GM12874 (cell line): ENCODE measurements around the gene TCP11L2.

Experiments used
- CTCF ChIP-seq: IDR thresholded peaks from 2 replicates; pipeline ENCODE4 v1.5.1; 2011; ENCODE audit warnings: low read depth, mild to moderate bottlenecking, control low read depth, low read length, moderate library complexity; ENCODE audit not compliant: insufficient read depth

TCP11L2 gene

GRCh38 chr12:106353175-106353574 is 50.6 kb downstream of the TCP11L2 start:
- no peak for TF ChIP-seq CTCF

DNA sequence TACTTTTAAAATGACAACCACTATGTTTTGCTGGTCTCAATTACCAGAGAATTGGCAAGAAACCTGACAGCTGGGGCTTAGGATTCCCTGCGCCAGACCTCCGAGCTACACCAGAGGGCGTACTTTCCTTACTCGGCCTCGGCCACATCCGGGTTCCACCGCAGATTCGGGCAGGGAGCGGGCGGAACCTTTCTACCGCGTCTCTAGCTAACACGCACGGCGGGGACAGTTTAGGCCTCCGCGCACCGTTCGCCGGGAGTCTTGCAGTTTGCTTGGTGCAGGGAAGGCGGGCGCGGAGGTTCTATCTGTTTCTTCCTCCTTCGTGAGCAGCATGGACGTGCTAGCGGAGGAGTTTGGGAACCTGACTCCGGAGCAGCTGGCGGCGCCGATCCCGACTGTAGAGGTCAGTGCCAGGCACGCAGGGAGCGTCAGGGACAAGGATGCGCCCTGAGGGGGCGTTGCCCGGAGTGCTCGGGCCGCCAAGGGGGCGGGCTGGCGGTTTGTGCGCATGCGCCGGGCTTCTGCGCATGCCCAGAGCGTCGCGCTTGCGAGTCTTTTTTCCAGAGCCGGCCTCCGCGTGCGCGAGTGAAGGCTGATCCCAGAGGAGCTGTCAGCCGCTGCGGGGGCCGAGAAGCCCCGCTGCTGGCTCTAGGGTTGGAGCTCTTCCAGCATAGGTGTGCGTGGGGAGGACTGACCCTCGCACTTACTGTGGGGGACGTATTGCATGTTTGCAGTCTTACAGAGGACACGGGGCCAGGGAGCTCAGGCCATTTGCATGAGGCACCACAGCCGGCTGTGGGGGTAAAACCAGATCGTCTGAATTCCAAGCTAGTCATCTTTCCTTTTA is 55.2 kb downstream of the TCP11L2 start, which contains the start of gene POLR3B:
Gene POLR3B (plus strand): TSS at position 200 of the 847 bp plus-strand sequence. CDS start 132 bp downstream, at position 332.
- peak; percentile 83 for TF ChIP-seq CTCF

- no peak for TF ChIP-seq CTCF
These were observed 56.1 kb downstream of the TCP11L2 start for GRCh38 chr12:106358396-106359241.

DNA sequence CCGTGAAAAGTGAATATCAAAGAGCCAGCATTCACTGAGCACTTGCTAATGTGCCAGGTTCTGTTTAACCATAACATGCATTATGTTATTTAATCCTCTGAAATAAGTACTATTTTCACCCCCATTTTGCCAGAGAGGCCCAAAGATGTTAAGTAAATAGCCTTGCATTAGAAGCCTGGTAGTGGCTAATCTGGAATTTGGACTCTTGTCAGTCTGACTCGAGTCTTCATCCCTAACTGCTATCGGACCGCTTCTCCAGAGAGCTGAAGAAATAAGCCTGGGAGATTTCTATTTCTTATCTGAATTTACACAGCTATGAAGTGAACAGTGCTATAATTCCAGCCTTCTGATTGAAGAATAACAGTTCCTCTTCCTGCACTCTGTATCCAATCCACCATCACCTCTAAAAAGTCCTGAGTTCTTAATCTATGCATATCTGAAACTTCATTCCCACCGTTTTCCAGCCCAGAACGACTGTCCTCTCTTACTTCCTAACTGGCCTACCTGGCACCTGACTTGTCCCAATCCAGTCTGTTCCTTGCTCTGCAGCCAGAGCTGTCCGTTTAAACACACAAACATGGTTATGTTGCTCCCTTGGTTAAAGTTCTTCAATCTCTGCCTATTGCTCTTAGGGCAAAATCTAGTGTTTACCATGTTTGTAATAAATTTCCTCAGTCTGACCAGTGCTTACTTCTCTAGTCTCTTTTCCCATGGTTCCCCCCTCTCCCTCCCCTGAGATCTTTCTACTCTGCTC is 57.3 kb downstream of the TCP11L2 start:
- no peak for TF ChIP-seq CTCF

DNA sequence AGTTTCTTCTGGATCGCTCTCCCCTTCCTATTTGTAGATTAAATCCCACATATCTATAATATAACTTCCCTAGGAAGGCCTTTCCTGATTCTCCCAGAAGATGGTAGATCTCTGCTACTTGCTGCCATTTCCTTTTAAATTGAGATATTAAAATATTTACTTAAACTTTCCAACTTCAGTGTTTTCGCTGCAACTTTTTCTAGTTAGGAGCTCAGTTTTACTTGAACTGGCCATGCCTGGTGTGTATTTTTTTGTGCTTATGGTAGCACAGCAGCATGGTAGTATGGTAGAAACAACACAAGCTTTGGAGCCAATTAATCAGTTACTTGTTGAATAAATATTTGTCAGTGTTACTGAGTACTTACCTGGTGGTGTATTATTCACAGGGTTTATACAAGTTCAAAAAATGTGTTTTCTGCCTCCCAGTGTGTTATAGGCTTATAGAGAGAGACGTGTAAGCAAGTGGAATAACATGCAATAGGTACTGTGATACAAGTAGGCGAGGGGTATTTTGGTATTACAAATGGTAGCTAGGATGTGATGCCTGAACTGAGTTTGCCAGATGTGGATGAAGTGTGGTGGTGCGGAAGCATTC is 58.0 kb downstream of the TCP11L2 start:
- no peak for TF ChIP-seq CTCF

- TF ChIP-seq CTCF, result no peak
These were observed 60.4 kb downstream of the TCP11L2 start for GRCh38 chr12:106362971-106363370.
